Fibroblast of lung (primary cell): ENCODE measurements around the gene BRD2. TPM values are rescaled to one million over a fixed set of nuclear protein-coding genes. Genes with fewer than 3 reads are reported as not detected.
A peak's percentile ranks its signal among the peaks of the same experiment; 100 is the strongest.

ENCODE experiments used
- DNase-seq, 2 donors: peaks; one replicate each; pipeline versions ENCODE4 v3.0.0 to v3.0.0-alpha.2; 2010; ENCODE audit warnings: low read depth in 2 of 2
- H2AFZ ChIP-seq: 2 replicates; pipeline ENCODE4 v1.5.1; 2012; ENCODE audit warnings: low read length, control low read depth, inconsistent platforms
- H3K27ac ChIP-seq: 2 replicates; pipeline ENCODE4 v1.5.1; 2011; ENCODE audit warnings: low read length, control low read depth; ENCODE audit not compliant: insufficient read depth
- H3K27me3 ChIP-seq: 2 replicates; pipeline ENCODE4 v1.5.1; 2011; ENCODE audit warnings: mild to moderate bottlenecking, low read length; ENCODE audit not compliant: control insufficient read depth, insufficient read depth
- H3K36me3 ChIP-seq: 2 replicates; pipeline ENCODE4 v1.5.1; 2011; ENCODE audit warnings: low read length; ENCODE audit not compliant: control insufficient read depth, insufficient read depth
- H3K4me1 ChIP-seq: 2 replicates; pipeline ENCODE4 v1.5.1; 2011; ENCODE audit warnings: low read length; ENCODE audit not compliant: control insufficient read depth, insufficient read depth; ENCODE audit errors: extremely low read depth
- H3K4me2 ChIP-seq: 2 replicates; pipeline ENCODE4 v1.5.1; 2011; ENCODE audit warnings: low read length, control low read depth; ENCODE audit not compliant: insufficient read depth; ENCODE audit errors: extremely low read depth
- H3K4me3 ChIP-seq, 4 experiments: fragments of 200-600 bp in 1 of 4; sonication (generic) in 1 of 4; replicated peaks in 1 of 4; 2 replicates each; pipeline ENCODE4 v1.5.1; 2011 to 2016; ENCODE audit warnings: low read length in 4 of 4, low read depth in 3 of 4, mild to moderate bottlenecking in 3 of 4, control low read depth in 2 of 4, inconsistent platforms in 1 of 4, mixed read lengths in 1 of 4; ENCODE audit not compliant: insufficient read depth in 1 of 4; ENCODE audit errors: control extremely low read depth in 1 of 4
- H3K79me2 ChIP-seq: 2 replicates; pipeline ENCODE4 v1.5.1; 2012; ENCODE audit warnings: mild to moderate bottlenecking, low read length, inconsistent platforms; ENCODE audit not compliant: control insufficient read depth, insufficient read depth
- H3K9ac ChIP-seq: 2 replicates; pipeline ENCODE4 v1.5.1; 2011; ENCODE audit warnings: mild to moderate bottlenecking, low read length, control low read depth; ENCODE audit not compliant: insufficient read depth
- H3K9me3 ChIP-seq: 2 replicates; pipeline ENCODE4 v1.5.1; 2012; ENCODE audit warnings: low read depth, low read length; ENCODE audit not compliant: control insufficient read depth, insufficient read depth
- H4K20me1 ChIP-seq: 2 replicates; pipeline ENCODE4 v1.5.1; 2011; ENCODE audit warnings: low read length; ENCODE audit not compliant: control insufficient read depth, insufficient read depth; ENCODE audit errors: extremely low read depth
- CTCF ChIP-seq, 2 donors: IDR thresholded peaks in 1 of 2; conservative IDR thresholded peaks in 1 of 2; 1 replicate in 1 of 2; 2 replicates in 1 of 2; pipeline ENCODE4 v1.5.1; 2011 to 2012; ENCODE audit warnings: low read length in 2 of 2, control low read depth in 1 of 2, inconsistent platforms in 1 of 2, low read depth in 1 of 2, mild to moderate bottlenecking in 1 of 2
- EZH2 ChIP-seq: IDR thresholded peaks from 2 replicates; pipeline ENCODE4 v1.5.1; 2012; ENCODE audit warnings: low read length, control low read depth, mild to moderate bottlenecking; ENCODE audit errors: missing control alignments
- polyA plus RNA-seq, 2 donors: library from polyadenylated mRNA; depleted of rRNA in 1 of 2; stranded (reverse) in 1 of 2; unstranded in 1 of 2; fragments of >200 nt; gene quantifications; 2 replicates each; pipeline ENCODE4 v1.2.1, GENCODE V29; 2011 to 2012; ENCODE audit warnings: missing spikeins in 1 of 2
- total RNA-seq: library from RNA; depleted of rRNA; stranded (reverse); fragments of >200 nt; gene quantifications from 2 replicates; pipeline ENCODE4 v1.2.1, GENCODE V29; 2014

BRD2 gene
- total and polyA plus RNA-seq, 2 donors (not counting 1 experiment from before 2014, with no cell fraction given) = 75.6 to 126 TPM

- peak overlapping the region; percentile 51 to 100 (median 98) for H3K4me3 ChIP-seq
- no peak overlapping the region for H2AFZ ChIP-seq
- peaks cover 22% of the 10 kb centered on the region for H4K20me1 ChIP-seq
- DNase-seq = no peak
- peak overlapping the region; percentile 75 for H3K27ac ChIP-seq
- no peaks in the 10 kb centered on the region for H3K27me3 ChIP-seq
- H3K4me2 ChIP-seq = no peak overlapping the region
- peaks cover 27% of the 10 kb centered on the region for H3K36me3 ChIP-seq
- peaks cover 5% of the 10 kb centered on the region for H3K4me1 ChIP-seq
- peaks cover 61% of the 10 kb centered on the region for H3K79me2 ChIP-seq
- H3K9me3 ChIP-seq = no peaks in the 10 kb centered on the region
- TF ChIP-seq CTCF (conservative IDR thresholded peaks at IDR 0.05 in 1 of 2, IDR thresholded peaks at IDR 0.05 in 1 of 2; ENCODE audit: low read depth in 1 of 2, low read length in 2 of 2) = no peak
- TF ChIP-seq EZH2 = no peak
- H3K9ac ChIP-seq = peak overlapping the region; percentile 70
These were observed 4.2 kb downstream of the BRD2 start for GRCh38 chr6:32972353-32973143.

DNA sequence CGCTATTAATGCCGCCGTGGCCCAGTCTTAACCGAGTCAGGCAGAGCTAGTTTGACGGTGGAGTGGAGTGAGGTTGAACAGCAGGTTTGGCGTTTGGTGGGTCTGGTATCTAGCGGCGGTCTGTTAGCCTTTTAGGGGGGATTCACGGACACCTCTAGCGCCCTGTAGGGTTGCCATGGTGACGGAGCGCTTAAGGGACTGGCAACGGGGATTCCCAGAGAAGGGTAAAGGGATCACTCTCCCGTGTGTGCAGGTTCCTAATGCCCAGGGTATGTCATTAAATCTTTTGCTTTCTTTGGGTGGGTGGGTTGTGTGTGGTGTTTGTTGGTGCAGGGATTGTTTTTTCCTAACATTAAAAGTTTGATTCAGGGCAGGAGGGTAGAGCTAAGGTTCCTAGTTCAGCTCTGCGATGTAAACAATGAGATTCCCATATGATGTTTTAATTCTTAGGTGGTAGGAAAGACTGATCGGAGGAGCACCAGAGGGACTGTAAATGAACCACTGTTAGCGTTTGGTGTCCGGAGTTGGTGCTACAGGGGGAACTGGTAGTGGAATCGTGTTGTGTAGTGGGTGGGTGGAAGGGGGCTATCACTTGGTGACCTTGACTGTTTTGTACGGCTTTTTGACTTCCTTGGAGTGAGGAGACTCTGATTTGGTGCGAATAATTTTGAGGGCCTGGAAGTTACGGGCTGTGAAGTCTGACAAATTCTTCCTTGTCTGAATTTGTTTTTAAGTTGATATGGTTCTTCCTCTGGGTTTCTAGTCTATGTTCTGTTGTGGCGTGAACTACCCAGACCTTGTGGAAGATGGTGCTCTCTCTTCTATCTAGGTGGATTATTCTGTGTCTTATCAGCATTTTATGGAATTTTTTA lies 5.0 kb downstream of the BRD2 start:
- peak overlapping the region; percentile 48 for H3K4me2 ChIP-seq
- H2AFZ ChIP-seq = no peak overlapping the region
- H3K9me3 ChIP-seq = no peaks in the 10 kb centered on the region
- no peaks in the 10 kb centered on the region for H3K27me3 ChIP-seq
- DNase-seq = peak in 1 of 2 donors; percentile 40
- no peak for TF ChIP-seq EZH2
- no peak for TF ChIP-seq CTCF (conservative IDR thresholded peaks at IDR 0.05 in 1 of 2, IDR thresholded peaks at IDR 0.05 in 1 of 2; ENCODE audit: low read depth in 1 of 2, low read length in 2 of 2)
- H3K4me3 ChIP-seq = peak overlapping the region; percentile 51 to 100 (median 98)
- H4K20me1 ChIP-seq = peaks cover 22% of the 10 kb centered on the region
- H3K36me3 ChIP-seq = peaks cover 31% of the 10 kb centered on the region
- peaks cover 64% of the 10 kb centered on the region for H3K79me2 ChIP-seq
- peaks cover 5% of the 10 kb centered on the region for H3K4me1 ChIP-seq
- peak overlapping the region; percentile 70 for H3K9ac ChIP-seq
- peak overlapping the region; percentile 75 for H3K27ac ChIP-seq

GRCh38 chr6:32974016-32974333 lies 5.6 kb downstream of the BRD2 start:
- Histone ChIP-seq H3K9me3 (no peaks in the 10 kb centered on the region), H4K20me1 (peaks cover 22% of the 10 kb centered on the region), H2AFZ (no peak overlapping the region), H3K79me2 (peaks cover 68% of the 10 kb centered on the region), H3K9ac (peak overlapping the region; percentile 70), H3K4me3 (peak overlapping the region; percentile 51 to 100 (median 98)), H3K27me3 (no peaks in the 10 kb centered on the region), H3K4me1 (peaks cover 5% of the 10 kb centered on the region), H3K4me2 (peak overlapping the region; percentile 95), H3K27ac (peak overlapping the region; percentile 75), H3K36me3 (peaks cover 35% of the 10 kb centered on the region)
- TF ChIP-seq CTCF (conservative IDR thresholded peaks at IDR 0.05 in 1 of 2, IDR thresholded peaks at IDR 0.05 in 1 of 2; ENCODE audit: low read depth in 1 of 2, low read length in 2 of 2) (no peak), EZH2 (no peak)
- peak; percentile 64 to 72 for DNase-seq
